NCI-H748 (cell line): ENCODE measurements around the gene CCND1.
"Not testable (repeated sequence)": the region's sequence is repeated elsewhere in the genome, so short reads cannot be mapped to it uniquely, and the experiment has no call there.

Source experiments
- DNase-seq: peaks from one replicate; lab custom pipeline; 2025; ENCODE audit not compliant: unreplicated experiment; lab: John Stamatoyannopoulos, UW

Gene CCND1

DNA sequence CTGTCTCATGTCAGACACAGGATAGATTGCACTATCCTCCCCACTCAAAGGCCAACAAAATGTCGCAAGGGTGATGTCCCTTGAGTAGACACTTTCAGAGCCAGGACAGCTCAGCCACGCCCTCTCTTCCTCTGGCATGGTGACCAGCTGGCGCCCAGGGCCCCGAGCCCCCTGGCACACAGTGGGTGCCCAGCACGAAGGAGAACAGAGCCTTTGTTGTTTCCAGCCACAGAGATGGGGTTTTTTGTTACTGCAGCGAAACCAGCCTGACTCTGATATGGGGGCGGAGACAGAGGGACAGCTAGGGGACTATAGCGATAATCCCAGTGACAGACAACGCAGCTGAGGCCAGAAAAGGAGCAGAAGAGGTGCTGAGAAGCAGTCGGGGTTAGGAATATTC, 23.3 kb upstream of the CCND1 start:
- no peak for DNase-seq

DNA sequence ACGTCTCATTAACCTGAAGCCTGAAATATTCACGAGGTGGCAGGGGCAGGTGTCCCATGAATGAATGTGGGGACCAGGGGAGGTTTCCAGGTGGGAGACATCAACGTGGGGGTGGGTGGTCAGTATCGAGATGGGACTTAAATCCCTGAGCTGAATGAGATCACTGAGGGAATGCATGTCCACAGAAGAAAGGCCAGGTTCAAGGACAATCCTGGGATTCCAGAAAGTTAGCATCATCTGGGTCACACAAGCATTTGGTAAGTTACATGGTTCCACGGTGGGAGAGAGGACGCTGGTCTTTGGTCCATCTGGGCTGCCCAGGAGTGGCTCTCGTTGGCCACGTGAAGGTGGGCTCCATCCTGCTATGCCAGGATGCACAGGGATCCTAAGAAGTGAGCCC, 22.7 kb upstream of the CCND1 start:
- no peak for DNase-seq

DNA sequence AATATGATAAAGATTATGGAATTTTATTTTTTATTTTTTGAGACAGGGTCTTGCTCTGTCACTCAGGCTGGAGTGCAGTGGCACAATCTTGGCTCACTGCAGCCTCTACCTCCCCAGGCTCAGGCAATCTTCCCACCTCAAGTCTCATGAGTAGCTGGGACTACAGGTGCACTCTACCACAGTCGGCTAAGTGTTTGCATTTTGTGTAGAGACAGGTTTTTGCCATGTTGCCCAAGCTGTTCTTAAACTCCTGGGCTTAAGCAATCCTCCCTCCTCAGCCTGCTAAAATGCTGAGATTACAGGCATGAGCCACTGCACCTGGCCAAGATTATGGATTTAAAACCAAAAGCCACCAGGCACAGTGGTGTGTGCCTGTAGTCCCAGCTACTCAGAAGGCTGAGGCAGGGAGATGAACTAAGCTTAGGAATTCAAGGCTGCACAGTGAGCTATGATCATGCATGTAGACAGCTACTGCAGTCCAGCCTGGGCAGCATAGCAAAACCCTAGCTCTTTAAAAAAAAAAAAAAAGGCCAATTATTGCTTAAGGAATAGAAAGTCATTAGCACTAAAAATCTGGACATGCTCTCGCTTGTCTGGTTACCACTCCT, 20.2 kb upstream of the CCND1 start:
- DNase-seq = no peak

DNA sequence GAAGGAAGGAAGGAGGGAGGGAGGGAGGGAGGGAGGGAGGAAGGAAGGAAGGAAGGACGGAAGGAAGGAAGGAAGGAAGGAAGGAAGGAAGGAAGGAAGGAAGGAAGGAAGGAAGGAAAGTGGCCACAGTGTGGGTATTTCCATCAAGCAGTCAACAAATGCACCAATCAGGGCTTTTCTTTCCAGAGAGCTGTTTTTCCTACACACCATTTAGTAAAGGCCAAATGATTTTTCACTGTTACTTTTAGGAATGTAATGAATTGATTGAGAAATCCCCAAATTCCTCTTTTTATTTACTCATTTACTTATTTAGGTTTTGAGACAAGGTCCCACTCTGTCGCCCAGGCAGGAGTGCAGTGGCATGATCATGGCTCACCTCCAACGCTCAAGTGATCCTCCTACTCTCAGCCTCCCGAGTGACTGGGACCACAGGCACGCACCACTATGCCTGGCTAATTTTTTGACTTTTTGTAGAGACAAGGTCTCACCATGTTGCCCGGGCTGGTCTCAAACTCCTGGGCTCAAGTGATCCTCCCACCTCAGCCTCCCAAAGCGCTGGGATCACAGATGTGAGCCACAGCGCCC, 18.8 kb upstream of the CCND1 start:
- not testable (repeated sequence) for DNase-seq

DNA sequence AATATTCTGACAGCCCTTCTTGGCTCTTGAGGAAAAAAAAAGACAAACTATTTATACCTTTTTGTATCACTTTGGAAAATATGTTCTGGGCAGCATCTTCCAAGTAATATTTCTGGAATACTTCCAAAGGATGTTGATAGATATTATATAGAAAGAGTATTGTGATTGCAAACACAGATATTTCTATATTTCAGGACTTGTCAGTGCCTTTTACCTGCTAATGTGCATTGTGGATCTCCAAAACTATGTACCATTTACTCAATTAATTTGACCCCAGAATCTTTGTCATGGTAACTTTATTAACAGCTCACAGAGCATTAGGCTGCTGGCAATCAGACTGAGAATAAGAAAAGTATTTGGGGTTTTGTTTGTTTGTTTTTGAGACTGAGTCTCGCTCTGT, 16.7 kb upstream of the CCND1 start:
- no peak for DNase-seq

DNA sequence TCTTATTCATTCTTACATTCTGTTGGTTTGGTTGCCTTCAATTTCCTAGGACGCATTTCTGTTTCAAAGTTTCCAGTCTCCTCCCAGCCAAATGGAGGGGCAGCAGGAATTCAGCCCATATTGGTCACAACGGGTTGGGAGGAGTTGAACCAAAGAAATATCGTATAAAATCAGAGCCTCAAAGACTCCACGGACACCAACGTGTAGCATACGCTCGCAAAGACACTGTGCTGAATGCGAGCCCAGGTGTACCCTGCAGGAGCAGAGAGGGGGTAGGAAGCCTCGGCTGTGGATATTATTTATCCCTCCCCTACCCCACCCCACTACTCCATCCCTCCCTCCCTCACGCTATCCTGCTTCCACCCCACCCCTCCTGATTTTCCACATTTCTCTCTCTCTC, 15.5 kb upstream of the CCND1 start:
- DNase-seq = no peak

DNA sequence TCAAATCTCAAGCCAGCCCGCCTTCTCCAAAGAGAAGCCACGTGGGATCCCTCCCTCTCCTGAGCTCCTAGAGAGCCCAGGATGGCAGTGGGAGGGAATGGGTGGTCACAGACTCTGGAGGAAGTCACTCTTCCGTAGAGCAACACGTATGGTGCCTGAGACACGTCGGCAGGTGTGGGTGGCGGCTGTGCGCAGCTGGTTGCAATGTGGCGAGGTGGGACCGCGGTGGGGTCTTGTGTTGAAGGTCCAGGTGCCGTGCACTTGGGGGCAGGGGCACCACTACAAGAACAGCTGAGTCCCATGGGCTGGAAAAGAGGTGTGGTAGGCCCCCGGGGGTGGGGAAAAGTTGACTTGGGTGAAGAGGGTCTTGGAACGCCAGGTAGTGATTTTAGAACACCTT, 13.4 kb upstream of the CCND1 start:
- DNase-seq = no peak

DNA sequence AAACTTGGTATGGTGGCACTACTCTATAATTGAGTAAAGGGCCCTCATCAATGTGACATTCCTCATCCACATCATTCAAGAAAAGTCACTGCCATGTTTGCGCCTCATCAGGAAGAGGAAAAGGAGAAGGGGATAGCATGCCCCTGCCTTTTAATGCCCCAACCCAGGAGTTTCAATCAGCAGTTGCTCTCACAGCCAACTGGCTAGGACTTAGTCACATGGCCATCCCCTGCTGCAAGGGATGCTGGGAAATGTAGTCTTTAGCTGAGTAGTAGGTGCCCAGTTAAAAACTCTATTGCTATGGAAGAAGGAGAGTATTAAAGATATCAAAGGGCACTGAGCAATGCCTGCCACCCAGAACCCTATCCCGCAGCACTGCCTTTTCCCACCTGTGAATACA, 10.9 kb upstream of the CCND1 start:
- DNase-seq = no peak

DNA sequence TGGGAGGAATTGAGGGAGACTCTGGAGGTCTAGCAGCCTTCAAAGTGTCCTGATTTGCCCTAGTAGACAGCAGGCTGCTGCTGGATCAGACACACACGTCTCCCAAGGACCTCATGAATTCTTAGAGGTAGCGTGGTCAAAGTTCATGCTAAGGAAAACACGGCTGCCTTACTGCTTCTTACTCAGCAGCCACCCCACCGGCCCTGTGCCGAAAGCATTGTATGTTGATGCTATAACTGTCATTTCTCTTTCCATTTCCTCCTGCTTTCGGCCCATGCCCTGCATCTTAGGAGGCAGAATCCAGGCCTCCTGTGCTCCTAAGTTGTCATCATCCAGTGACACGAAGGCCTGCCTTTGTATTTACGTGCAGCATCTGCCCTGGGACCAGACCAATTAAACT, 10.5 kb upstream of the CCND1 start:
- DNase-seq = no peak

DNA sequence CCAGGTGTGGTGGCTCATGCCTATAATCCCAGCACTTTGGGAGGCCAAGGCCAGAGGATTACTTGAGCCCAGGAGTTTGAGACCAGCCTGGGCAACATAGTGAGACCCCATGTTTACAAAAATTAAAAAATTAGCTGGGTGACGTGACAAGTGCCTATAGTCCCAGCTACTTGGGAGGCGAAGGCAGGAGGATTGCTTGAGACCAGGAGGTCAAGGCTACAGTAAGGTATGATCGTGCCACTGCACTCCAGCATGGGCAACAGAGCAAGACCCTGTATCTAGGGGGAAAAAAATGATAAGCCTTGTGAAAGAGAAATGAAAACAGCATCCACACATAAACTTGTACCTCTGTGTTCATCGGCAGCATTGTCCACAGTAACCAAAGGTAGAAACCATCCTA, 8.1 kb upstream of the CCND1 start:
- DNase-seq = no peak

DNA sequence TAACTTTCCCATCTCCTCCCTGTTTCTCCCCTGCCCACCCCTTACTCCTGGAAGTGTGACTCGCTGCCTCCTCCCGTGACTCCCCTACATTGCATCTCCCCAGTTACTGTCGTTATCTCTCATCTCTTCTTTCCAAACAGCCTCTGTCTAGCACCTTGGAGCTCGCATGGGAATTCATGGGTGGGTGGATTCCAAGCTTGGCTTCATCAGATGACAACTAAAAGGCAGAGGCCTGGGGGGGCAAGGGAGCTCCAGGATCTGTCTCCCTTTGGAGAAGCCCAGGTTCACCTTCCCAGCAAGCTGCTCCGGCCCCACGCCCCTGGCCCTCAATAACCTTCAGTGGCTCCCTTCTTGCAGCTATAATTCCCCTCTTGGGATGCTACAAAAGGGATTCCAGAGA, 6.9 kb upstream of the CCND1 start:
- no peak for DNase-seq

DNA sequence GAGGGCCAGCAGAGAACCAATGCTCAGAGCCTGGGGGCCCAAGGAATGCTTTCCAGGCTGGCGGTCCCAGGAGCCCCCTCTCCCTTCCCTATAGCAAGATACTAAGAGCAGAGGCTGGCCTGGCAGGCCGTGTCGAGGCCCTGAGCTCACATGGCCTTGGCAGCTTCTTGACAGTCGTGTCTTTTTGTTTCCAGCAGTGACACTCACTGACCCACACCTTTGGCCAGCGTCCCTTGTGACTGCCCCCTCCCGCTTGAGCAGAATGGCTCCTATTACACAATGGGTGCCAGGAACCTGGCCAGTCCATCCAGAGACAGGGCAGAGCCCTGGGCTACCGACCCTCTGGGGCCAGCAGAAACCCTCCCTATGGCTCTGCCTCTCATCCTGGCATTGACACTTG, 6.4 kb upstream of the CCND1 start:
- DNase-seq = no peak

DNA sequence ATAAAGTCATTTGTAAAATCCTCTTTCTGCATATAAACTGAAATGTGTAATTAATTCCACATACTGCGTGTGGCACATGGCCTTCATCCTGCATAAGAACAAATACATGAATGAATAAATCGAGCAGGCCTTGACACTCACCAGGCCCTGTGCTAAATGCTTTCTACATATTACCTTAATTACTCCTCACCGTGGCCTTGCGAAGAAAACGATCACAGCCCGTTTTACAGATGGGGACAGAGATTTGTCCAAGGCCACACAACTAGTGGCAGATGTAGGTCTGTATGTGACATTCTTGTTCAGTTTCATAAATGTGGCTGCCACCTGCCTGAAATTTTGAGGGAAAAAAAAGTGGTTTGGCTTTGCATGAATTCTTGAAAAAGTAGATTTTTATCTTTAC, 5.8 kb upstream of the CCND1 start:
- no peak for DNase-seq

DNA sequence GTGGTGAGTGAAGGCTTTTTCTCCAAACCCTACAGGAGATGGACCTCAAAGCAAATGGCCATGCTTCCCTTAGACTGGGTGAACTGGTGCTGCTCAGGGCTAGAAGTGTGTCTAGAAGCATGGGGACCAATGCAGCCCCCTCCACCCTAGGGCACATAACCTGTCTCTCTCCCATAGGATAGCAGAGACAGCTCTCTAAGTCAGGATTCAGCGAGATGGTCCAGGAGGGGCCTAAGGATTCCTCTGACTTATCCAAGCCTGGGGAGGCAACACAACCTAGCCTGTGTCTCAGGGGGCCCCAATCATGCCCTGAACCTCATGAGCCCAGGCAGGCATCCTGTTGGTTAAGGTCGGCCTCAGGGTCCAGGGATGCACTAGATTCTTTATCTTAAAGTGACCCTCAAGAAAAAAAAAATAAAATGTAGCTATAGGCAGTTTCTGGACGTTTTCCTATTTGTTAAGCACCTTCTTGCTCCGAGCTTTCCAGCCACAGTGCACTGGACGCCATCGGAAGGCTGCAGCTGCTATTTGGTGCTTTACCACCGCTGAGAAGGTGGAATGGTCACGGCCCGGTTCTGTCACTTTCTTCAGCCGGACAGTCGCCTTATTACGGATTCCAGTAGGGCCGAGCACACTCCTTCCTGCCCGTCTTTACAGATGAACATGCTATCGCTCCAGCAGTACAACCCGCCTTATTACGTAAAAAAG, 5.0 kb upstream of the CCND1 start:
- DNase-seq = no peak

DNA sequence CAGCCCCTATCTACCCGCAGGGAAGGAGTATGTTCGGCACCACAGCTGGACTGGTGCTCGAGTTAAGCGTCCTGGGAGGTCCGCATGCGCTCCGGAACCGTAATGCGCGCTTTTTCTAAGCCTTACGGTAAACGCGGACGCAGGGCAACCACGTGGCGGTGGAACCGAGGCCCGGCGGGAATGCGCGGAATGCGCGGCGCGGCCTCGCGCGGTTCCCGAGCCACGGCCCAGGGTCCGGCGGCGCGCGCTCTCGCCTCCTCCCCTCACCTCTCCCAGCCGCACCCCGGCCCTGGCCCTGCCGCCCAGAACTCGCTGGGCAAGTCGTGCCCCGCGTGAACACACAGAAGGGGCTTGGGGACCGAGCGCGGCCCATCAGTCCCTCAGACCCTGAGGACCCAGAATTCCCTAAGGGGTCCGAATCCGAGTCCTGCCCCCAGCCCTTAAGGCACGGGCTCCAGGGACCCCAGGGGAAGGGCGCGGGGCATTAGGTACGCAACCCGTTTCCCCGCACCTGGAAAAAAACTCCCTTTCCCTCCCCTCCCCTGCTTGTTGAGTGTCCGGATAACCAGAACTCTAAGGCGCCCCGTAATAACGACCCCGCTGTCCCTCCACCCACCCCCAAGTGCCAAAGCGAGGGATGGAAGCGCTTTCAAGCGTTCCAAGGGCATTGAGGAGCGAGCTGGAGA, 4.3 kb upstream of the CCND1 start:
- peak; percentile 65 for DNase-seq

DNA sequence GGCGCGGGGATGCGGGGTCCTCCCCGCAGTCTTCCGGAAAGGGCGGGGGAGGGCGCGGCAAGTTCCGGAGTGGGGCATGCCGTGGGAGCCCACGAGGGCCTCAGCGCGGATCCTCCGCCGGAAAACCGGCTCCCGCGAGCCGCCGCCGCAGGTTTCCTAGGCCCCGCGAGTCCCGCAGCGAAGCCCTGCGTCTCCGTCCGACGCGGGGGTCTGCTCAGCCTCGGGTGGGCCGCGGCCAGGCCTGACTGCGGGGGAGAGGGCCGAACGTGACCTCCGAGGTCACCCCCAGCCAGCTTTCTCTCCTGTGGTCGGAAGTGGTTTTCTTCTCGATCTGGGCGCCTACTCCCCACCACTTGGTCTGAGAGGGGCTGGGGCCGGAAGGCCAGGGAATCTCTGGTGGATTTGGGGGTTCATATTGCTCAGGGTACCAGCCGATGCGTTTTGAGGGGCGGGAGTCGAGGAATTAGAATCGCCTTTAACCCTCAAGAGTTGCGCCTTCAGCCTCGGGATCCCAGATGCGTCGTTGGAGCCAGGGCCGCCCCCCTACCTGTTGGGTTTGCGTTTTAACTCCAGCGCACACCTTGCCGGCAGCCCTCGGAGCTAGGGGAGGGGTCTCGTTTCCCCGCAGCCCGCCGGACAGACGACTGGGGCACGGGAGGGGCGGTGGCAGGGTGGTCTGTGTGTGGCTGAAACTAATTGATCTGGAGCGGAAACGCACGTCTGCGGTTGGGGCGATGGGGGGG, 3.6 kb upstream of the CCND1 start:
- DNase-seq = no peak

DNA sequence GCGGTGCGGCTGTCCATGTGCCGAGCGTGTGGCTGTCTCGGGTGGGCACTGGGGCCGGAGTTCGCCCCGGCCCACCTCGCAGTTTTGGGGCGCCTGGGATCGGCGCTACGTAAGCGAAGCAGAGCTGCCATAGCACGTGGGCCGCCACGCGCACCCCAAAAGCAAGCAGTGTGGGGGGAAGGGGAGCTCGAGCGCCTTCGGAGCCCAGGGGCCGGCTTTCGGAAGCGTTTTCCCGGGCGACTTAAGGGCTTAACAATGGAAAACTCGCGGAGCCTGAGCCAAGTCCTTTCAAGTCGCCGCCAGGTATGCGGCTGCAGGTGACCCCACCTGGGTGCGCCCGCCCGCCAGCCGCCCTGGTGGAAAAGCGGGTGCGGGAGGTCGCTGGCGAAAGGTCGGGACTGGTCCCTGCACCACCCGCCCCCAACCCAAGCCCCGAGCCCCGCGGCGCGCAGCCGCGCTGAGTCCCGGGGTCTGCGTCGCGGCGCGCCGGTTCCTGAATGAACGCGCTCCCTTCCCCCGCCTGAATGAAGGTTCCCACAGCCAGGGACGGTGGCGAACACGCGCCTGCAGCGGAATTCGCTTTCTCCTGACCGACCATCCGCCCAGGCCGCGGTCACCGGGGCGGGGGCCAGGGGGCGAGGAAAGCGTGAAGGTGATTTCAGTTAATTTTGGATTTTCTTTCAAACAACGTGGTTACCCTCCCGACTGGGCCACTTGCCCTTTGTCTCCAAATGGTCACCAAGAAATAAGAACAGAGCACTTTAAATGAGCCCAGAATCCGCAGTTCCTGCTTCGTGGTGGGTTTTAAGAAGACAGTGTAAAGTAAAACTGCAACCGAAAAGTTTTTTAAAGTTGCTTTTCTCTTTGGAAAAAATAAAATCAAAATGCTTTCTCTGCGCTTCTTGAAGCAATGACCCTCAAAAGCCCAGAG, 2.8 kb upstream of the CCND1 start:
- peak; percentile 70 for DNase-seq

DNA sequence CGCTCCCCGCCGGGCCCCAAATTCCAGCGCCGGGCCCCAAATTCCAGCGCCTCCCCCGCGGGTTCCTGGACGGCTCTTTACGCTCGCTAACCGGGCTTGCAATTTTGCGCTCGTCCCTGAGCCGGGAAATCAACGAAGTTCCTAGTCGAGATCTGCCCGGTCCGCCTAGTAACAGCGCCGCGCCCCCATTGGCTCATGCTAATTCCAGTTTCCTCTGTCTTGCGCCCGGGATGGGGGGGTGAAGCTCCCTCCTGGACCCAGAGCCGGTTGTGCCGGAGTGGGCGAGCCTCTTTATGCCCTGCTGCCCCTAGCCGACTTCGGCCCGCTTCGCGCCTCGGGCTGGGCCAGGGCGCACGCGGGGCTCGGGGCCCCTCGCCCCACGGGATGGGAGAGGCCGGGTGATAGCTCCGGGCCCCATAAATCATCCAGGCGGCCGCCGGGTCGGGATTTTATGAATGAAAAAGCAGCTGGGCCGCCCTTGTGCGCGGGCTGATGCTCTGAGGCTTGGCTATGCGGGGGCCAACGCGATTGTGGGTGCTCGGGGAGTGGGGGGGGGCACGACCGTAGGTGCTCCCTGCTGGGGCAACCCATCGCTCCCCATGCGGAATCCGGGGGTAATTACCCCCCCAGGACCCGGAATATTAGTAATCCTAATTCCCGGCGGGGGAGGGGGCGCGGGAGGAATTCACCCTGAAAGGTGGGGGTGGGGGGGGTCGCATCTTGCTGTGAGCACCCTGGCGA, 1.8 kb upstream of the CCND1 start:
- peak; percentile 92 for DNase-seq

DNA sequence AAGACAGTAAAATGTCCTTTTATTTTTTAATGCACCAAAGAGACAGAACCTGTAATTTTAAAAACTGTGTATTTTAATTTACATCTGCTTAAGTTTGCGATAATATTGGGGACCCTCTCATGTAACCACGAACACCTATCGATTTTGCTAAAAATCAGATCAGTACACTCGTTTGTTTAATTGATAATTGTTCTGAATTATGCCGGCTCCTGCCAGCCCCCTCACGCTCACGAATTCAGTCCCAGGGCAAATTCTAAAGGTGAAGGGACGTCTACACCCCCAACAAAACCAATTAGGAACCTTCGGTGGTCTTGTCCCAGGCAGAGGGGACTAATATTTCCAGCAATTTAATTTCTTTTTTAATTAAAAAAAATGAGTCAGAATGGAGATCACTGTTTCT, 1.1 kb upstream of the CCND1 start:
- no peak for DNase-seq
